Activated naive CD8-positive, alpha-beta T cell treated with anti-CD3 and anti-CD28 coated beads, Interleukin-2, amount 50 U/mL, for 24 hours (primary cell): ENCODE results near the gene MTUS2.

ENCODE experiments used
- ATAC-seq: fragments of 150-1000 bp; cut with Tn5 transposase; one replicate; pipeline ENCODE4 v1.10.0; 2021
- DNase-seq: peaks from one replicate; pipeline ENCODE4 v3.0.0; 2021
- H3K27ac Mint-ChIP-seq: one replicate; pipeline ENCODE4 v1.8.0; 2021; ENCODE audit warnings: mild to moderate bottlenecking, mixed read lengths
- H3K27me3 Mint-ChIP-seq: one replicate; pipeline ENCODE4 v1.8.0; 2021; ENCODE audit warnings: mixed read lengths
- H3K36me3 Mint-ChIP-seq: one replicate; pipeline ENCODE4 v1.8.0; 2021; ENCODE audit warnings: low read depth, mixed read lengths
- H3K4me1 Mint-ChIP-seq: one replicate; pipeline ENCODE4 v1.8.0; 2021; ENCODE audit warnings: mixed read lengths
- H3K4me3 Mint-ChIP-seq: one replicate; pipeline ENCODE4 v1.8.0; 2021; ENCODE audit warnings: mild to moderate bottlenecking, moderate library complexity, mixed read lengths
- H3K9me3 Mint-ChIP-seq: one replicate; pipeline ENCODE4 v1.8.0; 2021; ENCODE audit warnings: mixed read lengths

Gene MTUS2

GRCh38 chr13:28831117-28831516, 11.0 kb downstream of the MTUS2 start:
- ATAC-seq = no peak
- H3K27ac Mint-ChIP-seq = no peak overlapping the region
- H3K4me1 Mint-ChIP-seq = no peaks in the 10 kb centered on the region
- peaks cover 4% of the 10 kb centered on the region for H3K36me3 Mint-ChIP-seq
- no peak overlapping the region for H3K4me3 Mint-ChIP-seq
- DNase-seq = no peak
- H3K27me3 Mint-ChIP-seq = peaks cover 5% of the 10 kb centered on the region
- peaks cover 30% of the 10 kb centered on the region for H3K9me3 Mint-ChIP-seq

- H3K4me3 Mint-ChIP-seq = no peak overlapping the region
- ATAC-seq (no peak), DNase-seq (no peak)
- no peaks in the 10 kb centered on the region for H3K4me1 Mint-ChIP-seq
- H3K9me3 Mint-ChIP-seq = no peaks in the 10 kb centered on the region
- H3K27ac Mint-ChIP-seq = no peak overlapping the region
- peaks cover 6% of the 10 kb centered on the region for H3K27me3 Mint-ChIP-seq
- H3K36me3 Mint-ChIP-seq = no peaks in the 10 kb centered on the region
These were observed 17.0 kb downstream of the MTUS2 start for GRCh38 chr13:28837111-28837510.

DNA sequence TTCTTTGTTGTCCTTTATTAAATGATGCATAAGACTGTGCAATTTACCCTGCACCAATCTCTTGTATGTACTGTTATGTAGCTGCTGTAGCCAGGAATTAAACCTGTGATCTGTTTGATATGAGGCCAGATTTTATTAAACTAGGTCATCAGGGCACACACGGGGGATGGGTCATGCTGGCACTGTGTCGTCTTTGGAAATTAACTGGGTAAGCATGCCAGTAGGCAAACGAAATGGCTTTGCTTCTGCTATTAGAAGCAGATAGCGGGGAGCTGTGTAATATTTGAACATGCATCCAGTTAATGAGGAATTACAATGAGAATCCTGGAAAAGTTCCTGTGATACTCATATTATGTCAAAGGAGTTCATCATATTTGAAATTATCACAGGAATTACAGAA, 23.5 kb downstream of the MTUS2 start:
- peaks cover 8% of the 10 kb centered on the region for H3K27me3 Mint-ChIP-seq
- no peaks in the 10 kb centered on the region for H3K4me1 Mint-ChIP-seq
- DNase-seq (no peak), ATAC-seq (no peak)
- H3K9me3 Mint-ChIP-seq = no peaks in the 10 kb centered on the region
- H3K27ac Mint-ChIP-seq = no peak overlapping the region
- no peak overlapping the region for H3K4me3 Mint-ChIP-seq
- H3K36me3 Mint-ChIP-seq = no peaks in the 10 kb centered on the region

DNA sequence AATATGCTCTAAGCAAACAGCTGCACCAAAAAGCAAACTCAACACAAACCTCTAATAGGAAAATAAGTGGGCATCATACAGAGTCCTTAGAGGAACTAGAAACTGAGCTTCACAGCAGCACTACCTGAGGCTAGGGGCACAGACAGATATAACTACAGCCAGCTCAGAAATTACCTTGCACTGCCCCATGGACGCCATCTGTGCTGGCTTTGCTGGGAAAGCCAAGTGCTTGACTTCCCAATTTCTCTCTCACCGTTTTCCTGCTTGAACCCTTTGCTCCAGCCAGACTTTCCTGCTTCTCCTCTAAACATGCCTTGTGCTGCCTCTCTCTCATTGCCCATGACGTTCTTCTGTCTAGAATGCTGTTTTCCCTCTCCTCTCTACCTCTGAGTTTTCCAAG, 29.3 kb downstream of the MTUS2 start:
- Mint-ChIP-seq H3K27ac (no peak overlapping the region), H3K9me3 (no peaks in the 10 kb centered on the region), H3K27me3 (peaks cover 12% of the 10 kb centered on the region), H3K36me3 (no peaks in the 10 kb centered on the region), H3K4me3 (no peak overlapping the region), H3K4me1 (no peaks in the 10 kb centered on the region)
- ATAC-seq (no peak), DNase-seq (no peak)

DNA sequence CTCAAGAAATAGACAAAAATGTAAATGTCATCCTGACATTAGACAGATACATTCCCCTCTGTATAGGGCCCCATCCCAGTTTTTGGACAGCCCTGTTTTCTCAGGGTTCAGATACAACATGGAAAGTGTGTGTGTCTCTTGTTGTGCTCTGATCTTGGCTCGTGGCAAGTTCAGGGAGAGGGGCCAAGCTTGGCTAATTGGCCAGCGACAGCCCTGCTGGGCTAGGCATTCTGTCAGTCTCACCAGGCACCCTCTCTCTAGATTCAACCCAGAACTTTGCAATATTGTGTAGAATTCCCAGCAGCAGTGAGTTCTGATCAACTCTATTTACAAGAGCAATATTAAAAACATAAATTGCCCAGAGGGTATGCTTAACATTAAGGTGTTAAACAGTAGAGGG, 30.1 kb downstream of the MTUS2 start:
- no peak for ATAC-seq

DNA sequence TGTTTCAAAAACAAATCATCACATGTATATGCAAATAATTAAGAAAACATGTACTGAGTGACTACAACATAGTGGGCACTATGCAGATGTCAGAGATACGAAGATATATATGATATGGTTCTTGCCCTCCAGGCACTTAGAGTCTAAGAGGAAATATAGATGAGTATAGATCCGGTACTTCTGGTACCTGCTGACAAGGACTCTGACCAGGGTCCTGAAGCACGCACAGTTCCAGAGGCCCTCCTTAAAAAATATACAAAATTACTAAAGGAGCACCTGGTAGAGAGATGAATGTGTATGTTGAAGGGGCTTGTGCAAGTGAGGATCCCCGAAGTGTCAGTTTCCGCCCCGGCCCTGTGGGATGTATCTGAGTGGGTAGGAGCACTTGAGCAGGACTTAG, 31.3 kb downstream of the MTUS2 start:
- H3K4me1 Mint-ChIP-seq = no peaks in the 10 kb centered on the region
- no peak overlapping the region for H3K27ac Mint-ChIP-seq
- H3K36me3 Mint-ChIP-seq = no peaks in the 10 kb centered on the region
- H3K4me3 Mint-ChIP-seq = no peak overlapping the region
- ATAC-seq = no peak
- H3K9me3 Mint-ChIP-seq = peaks cover 4% of the 10 kb centered on the region
- peaks cover 10% of the 10 kb centered on the region for H3K27me3 Mint-ChIP-seq
- no peak for DNase-seq

More for the DNA sequence above, 30.1 kb downstream of the MTUS2 start:
- no peak overlapping the region for H3K4me3 Mint-ChIP-seq
- H3K36me3 Mint-ChIP-seq = no peaks in the 10 kb centered on the region
- H3K9me3 Mint-ChIP-seq = peaks cover under 1% of the 10 kb centered on the region
- H3K4me1 Mint-ChIP-seq = no peaks in the 10 kb centered on the region
- H3K27me3 Mint-ChIP-seq = peaks cover 10% of the 10 kb centered on the region
- no peak overlapping the region for H3K27ac Mint-ChIP-seq
- DNase-seq = no peak

- DNase-seq = no peak
- H3K36me3 Mint-ChIP-seq = no peaks in the 10 kb centered on the region
These were observed 34.5 kb downstream of the MTUS2 start for GRCh38 chr13:28854657-28855056.

GRCh38 chr13:28856287-28856686, 36.1 kb downstream of the MTUS2 start:
- Mint-ChIP-seq H3K36me3 (no peaks in the 10 kb centered on the region), H3K27me3 (peaks cover 5% of the 10 kb centered on the region), H3K9me3 (peaks cover 4% of the 10 kb centered on the region), H3K4me1 (no peaks in the 10 kb centered on the region), H3K4me3 (no peak overlapping the region), H3K27ac (no peak overlapping the region)
- DNase-seq = no peak
- ATAC-seq = no peak

More at GRCh38 chr13:28854657-28855056, 34.5 kb downstream of the MTUS2 start:
- ATAC-seq = no peak
- H3K9me3 Mint-ChIP-seq = peaks cover 4% of the 10 kb centered on the region
- no peak overlapping the region for H3K27ac Mint-ChIP-seq
- no peak overlapping the region for H3K4me3 Mint-ChIP-seq
- peaks cover 7% of the 10 kb centered on the region for H3K27me3 Mint-ChIP-seq
- H3K4me1 Mint-ChIP-seq = no peaks in the 10 kb centered on the region

- H3K4me3 Mint-ChIP-seq = no peak overlapping the region
- no peaks in the 10 kb centered on the region for H3K27me3 Mint-ChIP-seq
- H3K36me3 Mint-ChIP-seq = no peaks in the 10 kb centered on the region
- peaks cover 4% of the 10 kb centered on the region for H3K9me3 Mint-ChIP-seq
- no peak for ATAC-seq
- no peak overlapping the region for H3K27ac Mint-ChIP-seq
- no peaks in the 10 kb centered on the region for H3K4me1 Mint-ChIP-seq
- no peak for DNase-seq
These were observed 38.9 kb downstream of the MTUS2 start for GRCh38 chr13:28859069-28859468.

- Mint-ChIP-seq H3K9me3 (peaks cover 4% of the 10 kb centered on the region), H3K27me3 (no peaks in the 10 kb centered on the region), H3K4me1 (no peaks in the 10 kb centered on the region), H3K4me3 (no peak overlapping the region), H3K36me3 (no peaks in the 10 kb centered on the region), H3K27ac (no peak overlapping the region)
- no peak for DNase-seq
- ATAC-seq = no peak
These were observed 39.6 kb downstream of the MTUS2 start for GRCh38 chr13:28859717-28860116.

DNA sequence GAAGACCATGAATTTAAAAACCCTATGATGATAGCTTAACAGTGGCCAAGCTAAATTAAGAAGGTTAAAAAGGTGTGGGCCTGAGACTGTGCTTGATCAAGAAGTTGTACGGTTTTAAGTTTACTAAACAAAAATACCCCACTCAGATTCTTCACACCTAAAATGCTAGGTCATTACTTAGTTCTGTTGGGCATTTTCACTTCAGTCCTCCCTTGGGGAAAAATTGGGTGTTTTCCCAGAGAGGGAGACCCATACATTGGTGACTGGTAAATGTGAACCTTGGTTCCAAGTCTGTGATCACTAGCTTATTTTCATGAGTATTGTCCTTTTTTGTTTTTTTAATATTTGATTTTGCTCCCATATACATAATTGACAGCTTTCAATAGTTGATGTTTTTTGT, 44.4 kb downstream of the MTUS2 start:
- no peak overlapping the region for H3K27ac Mint-ChIP-seq

DNA sequence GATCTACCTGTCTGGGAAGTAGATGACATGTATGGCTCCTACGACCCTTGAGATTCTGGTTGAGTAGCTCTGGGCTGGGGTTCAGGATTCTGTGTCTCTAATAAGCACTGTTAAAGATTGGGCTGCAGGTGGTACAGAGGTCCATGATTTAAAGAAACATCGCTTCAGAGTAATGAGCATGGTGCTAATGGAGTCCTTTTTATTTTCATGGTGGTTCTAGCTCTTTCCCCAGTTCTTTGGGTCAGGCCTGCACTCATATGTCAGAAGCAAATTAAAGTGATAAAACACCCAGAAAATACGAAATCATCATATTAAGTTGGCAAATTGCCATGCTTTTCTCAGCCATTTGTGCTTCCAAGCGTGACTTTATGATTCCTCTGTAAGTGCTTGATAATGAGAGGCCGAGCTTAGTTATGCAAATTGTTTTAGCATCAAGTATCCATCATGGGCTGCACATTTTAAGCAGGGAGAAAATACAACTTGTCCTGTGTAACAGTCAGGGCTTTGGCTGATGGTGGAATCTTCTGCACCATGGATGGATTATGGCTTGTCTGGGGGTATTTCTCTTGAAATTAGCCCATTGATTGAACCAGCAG, 45.1 kb downstream of the MTUS2 start:
- no peak for ATAC-seq
- Mint-ChIP-seq H3K4me1 (no peaks in the 10 kb centered on the region), H3K36me3 (no peaks in the 10 kb centered on the region), H3K27me3 (peaks cover 4% of the 10 kb centered on the region), H3K4me3 (no peak overlapping the region), H3K9me3 (no peaks in the 10 kb centered on the region), H3K27ac (no peak overlapping the region)
- no peak for DNase-seq

More for the DNA sequence above, 44.4 kb downstream of the MTUS2 start:
- DNase-seq = no peak
- Mint-ChIP-seq H3K27me3 (peaks cover 3% of the 10 kb centered on the region), H3K4me1 (no peaks in the 10 kb centered on the region), H3K36me3 (no peaks in the 10 kb centered on the region), H3K9me3 (no peaks in the 10 kb centered on the region), H3K4me3 (no peak overlapping the region)
- ATAC-seq = no peak

DNA sequence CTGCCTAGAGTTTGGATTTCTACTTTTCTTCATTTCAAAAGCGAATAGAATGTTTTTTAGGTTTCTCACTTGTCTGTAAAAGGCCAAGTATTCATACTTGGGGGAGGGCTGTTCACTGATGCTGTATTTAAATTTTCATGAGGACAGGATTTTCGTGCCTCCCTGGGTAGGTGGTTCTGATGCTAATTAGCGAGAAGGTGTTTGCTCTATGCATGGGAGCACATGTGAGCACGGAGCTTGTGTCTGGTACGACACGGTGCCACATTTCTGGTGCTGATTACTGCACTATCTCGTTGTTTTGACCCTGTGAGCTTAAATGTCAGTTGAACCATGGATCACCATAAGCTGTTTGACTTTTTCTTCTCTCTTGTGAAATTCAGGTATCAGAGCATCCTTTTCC, 45.8 kb downstream of the MTUS2 start:
- Mint-ChIP-seq H3K4me1 (no peaks in the 10 kb centered on the region), H3K27ac (no peak overlapping the region), H3K9me3 (no peaks in the 10 kb centered on the region), H3K4me3 (no peak overlapping the region), H3K36me3 (no peaks in the 10 kb centered on the region), H3K27me3 (peaks cover 6% of the 10 kb centered on the region)
- DNase-seq (no peak), ATAC-seq (no peak)

DNA sequence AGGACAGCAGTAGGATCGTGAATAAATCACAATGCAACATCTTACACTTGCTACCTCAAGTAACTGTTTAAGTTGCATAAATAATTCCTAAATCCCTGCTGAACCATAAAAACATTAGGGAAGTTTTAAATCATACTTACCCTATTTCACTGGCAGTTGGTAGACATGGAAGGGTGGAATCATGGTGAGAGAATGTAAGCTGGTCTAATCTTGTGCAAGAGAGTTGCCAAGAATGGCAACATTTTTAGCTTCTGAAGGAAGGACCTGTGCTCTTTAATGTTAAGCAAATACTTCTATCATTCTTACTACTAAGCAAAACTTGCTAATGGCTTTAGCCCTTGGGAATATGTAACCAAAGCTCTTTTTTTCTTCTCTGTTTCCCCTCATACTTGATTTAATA, 46.8 kb downstream of the MTUS2 start:
- Mint-ChIP-seq H3K4me3 (no peak overlapping the region), H3K36me3 (no peaks in the 10 kb centered on the region), H3K4me1 (no peaks in the 10 kb centered on the region), H3K27me3 (peaks cover 6% of the 10 kb centered on the region), H3K9me3 (peaks cover 4% of the 10 kb centered on the region), H3K27ac (no peak overlapping the region)
- ATAC-seq (no peak), DNase-seq (no peak)

- no peaks in the 10 kb centered on the region for H3K36me3 Mint-ChIP-seq
- peaks cover 10% of the 10 kb centered on the region for H3K9me3 Mint-ChIP-seq
- no peaks in the 10 kb centered on the region for H3K4me1 Mint-ChIP-seq
- no peak for ATAC-seq
- H3K4me3 Mint-ChIP-seq = no peak overlapping the region
- peaks cover 6% of the 10 kb centered on the region for H3K27me3 Mint-ChIP-seq
- H3K27ac Mint-ChIP-seq = no peak overlapping the region
- DNase-seq = no peak
These were observed 47.4 kb downstream of the MTUS2 start for GRCh38 chr13:28867564-28867963.
